GM12878 (cell line): ENCODE measurements around the gene HIRA. TPM values are rescaled to one million over a fixed set of nuclear protein-coding genes. Genes with fewer than 3 reads are reported as not detected.

ENCODE experiments used
- CBX5 ChIP-seq: sonication (generic); IDR thresholded peaks from 2 replicates; pipeline ENCODE4 v1.6.1; 2016; ENCODE audit warnings: low read depth, moderate library complexity, mild to moderate bottlenecking, inconsistent platforms
- E2F4 ChIP-seq: IDR thresholded peaks from 2 replicates; pipeline ENCODE4 v1.6.1; 2012; ENCODE audit warnings: low read depth, low read length, improper control_type of control experiment
- ESRRA ChIP-seq: IDR thresholded peaks from 2 replicates; pipeline ENCODE4 v1.6.1; 2012; ENCODE audit warnings: mild to moderate bottlenecking, low read length, improper control_type of control experiment
- GATAD2B ChIP-seq: fragments of 450-650 bp; conservative IDR thresholded peaks from 2 replicates; pipeline ENCODE4 v1.6.1; 2017; ENCODE audit warnings: low read depth, mild to moderate bottlenecking, moderate library complexity
- MEF2B ChIP-seq: fragments of 450-650 bp; IDR thresholded peaks from 2 replicates; pipeline ENCODE4 v1.6.1; 2018; ENCODE audit warnings: mild to moderate bottlenecking, moderate library complexity; ENCODE audit not compliant: partially characterized antibody, poor library complexity, severe bottlenecking
- MYC ChIP-seq: IDR thresholded peaks from 2 replicates; pipeline ENCODE4 v1.6.1; 2011; ENCODE audit warnings: mild to moderate bottlenecking, low read length, moderate library complexity, inconsistent platforms; ENCODE audit not compliant: insufficient read depth, insufficient replicate concordance, insufficient read length, severe bottlenecking
- PAX5 ChIP-seq: IDR thresholded peaks from 2 replicates; pipeline ENCODE4 v1.6.1; 2011; ENCODE audit warnings: low read depth, low read length, borderline replicate concordance
- POLR2A ChIP-seq: IDR thresholded peaks from 2 replicates; pipeline ENCODE4 v1.6.1; 2011; ENCODE audit warnings: low read depth, mild to moderate bottlenecking, low read length
- RUNX3 ChIP-seq: IDR thresholded peaks from 2 replicates; pipeline ENCODE4 v1.6.1; 2012; ENCODE audit warnings: low read length, inconsistent platforms
- SP1 ChIP-seq: IDR thresholded peaks from one replicate; pipeline ENCODE4 v1.6.1; 2011; ENCODE audit warnings: low read depth, low read length
- USF1 ChIP-seq: IDR thresholded peaks from 2 replicates; pipeline ENCODE4 v1.6.1; 2011; ENCODE audit warnings: borderline replicate concordance, low read depth, mild to moderate bottlenecking, moderate library complexity, mixed read lengths, low read length; ENCODE audit not compliant: insufficient read depth; ENCODE audit errors: extremely low read length
- YBX1 ChIP-seq: fragments of 450-650 bp; IDR thresholded peaks from 2 replicates; pipeline ENCODE4 v1.6.1; 2016; ENCODE audit warnings: antibody characterized with exemption
- ZBTB33 ChIP-seq: fragments of 450-650 bp; IDR thresholded peaks from 2 replicates; pipeline ENCODE4 v1.6.1; 2017; ENCODE audit warnings: mild to moderate bottlenecking
- ZNF217 ChIP-seq: fragments of 450-650 bp; IDR thresholded peaks from 2 replicates; pipeline ENCODE4 v1.6.1; 2017; ENCODE audit warnings: antibody characterized with exemption, mild to moderate bottlenecking
- ZNF24 ChIP-seq: fragments of 450-650 bp; IDR thresholded peaks from 2 replicates; pipeline ENCODE4 v1.6.1; 2017; ENCODE audit warnings: antibody characterized with exemption, mild to moderate bottlenecking
- ZNF592 ChIP-seq: fragments of 450-650 bp; IDR thresholded peaks from 2 replicates; pipeline ENCODE4 v1.6.1; 2017; ENCODE audit warnings: mild to moderate bottlenecking, moderate library complexity
- ZNF687 ChIP-seq: fragments of 450-650 bp; IDR thresholded peaks from 2 replicates; pipeline ENCODE4 v1.6.1; 2017; ENCODE audit warnings: mild to moderate bottlenecking, moderate library complexity
- polyA plus RNA-seq, 11 experiments: library from polyadenylated mRNA; depleted of rRNA in 4 of 11; unstranded in 6 of 11; stranded (reverse) in 5 of 11; fragments of >200 nt; fragmentation: Nextera tagmentation in 4 of 11; fragmentation: Illumina TruSeq in 1 of 11; extraction: Ambion mirVana in 4 of 11; extraction: Trizol in 1 of 11; gene quantifications; 1 replicate in 1 of 11; 2 replicates in 10 of 11; pipeline versions ENCODE4 v1.2.1 to v1.2.3, GENCODE V29; 2011 to 2016; ENCODE audit warnings: inconsistent platforms in 2 of 11, missing spikeins in 2 of 11, low read depth in 1 of 11
- total RNA-seq, 4 experiments: library from RNA; depleted of rRNA in 3 of 4; stranded (reverse); fragments of >200 nt in 3 of 4; fragmentation: Illumina TruSeq in 1 of 4; extraction: Trizol in 1 of 4; gene quantifications; 2 replicates each; pipeline versions ENCODE4 v1.2.1 to v1.2.3, GENCODE V29; 2013 to 2021

Gene HIRA
- total and polyA plus RNA-seq, 10 of the 15 experiments (the other 5 are each of a cell fraction or from before 2014, with no cell fraction given) = 0.34 to 32.7 (median 14.5) TPM

GRCh38 chr22:19361501-19362103 lies 69.9 kb downstream of the HIRA start (continued):
- TF ChIP-seq ZNF687 (peak; percentile 88), SP1 (no peak), ESRRA (no peak), GATAD2B (no peak), CBX5 (no peak), ZNF592 (no peak), RUNX3 (peak; percentile 45; the same call in 1 of the 2 replicates), MEF2B (peak; percentile 27), E2F4 (no peak), ZNF217 (peak; percentile 78; the same call in 1 of the 2 replicates), ZNF24 (peak; percentile 70), MYC (no peak), YBX1 (no peak), PAX5 (peak; percentile 87), POLR2A (peak; percentile 32), ZBTB33 (no peak), USF1 (no peak)
